Keratinocyte (primary cell): ENCODE data around the gene CANT1. TPM values are rescaled to one million over a fixed set of nuclear protein-coding genes. Genes with fewer than 3 reads are reported as not detected.

Experiments used
- DNase-seq: peaks from one replicate; pipeline ENCODE4 v3.0.0-alpha.2; 2011; ENCODE audit warnings: low read depth, missing footprints, low spot score
- FAIRE-seq: peaks from 2 replicates; lab custom pipeline; 2011; peaks lifted over from hg19 to GRCh38; lab: Jason Lieb, UNC
- H2AFZ ChIP-seq: 2 replicates; pipeline ENCODE4 v1.6.0; 2012; ENCODE audit warnings: low read length, control low read depth, inconsistent platforms; ENCODE audit not compliant: control insufficient read depth
- H3K27ac ChIP-seq: 2 replicates; pipeline ENCODE4 v1.5.1; 2011; ENCODE audit warnings: low read length; ENCODE audit not compliant: control insufficient read depth, insufficient read depth
- H3K27me3 ChIP-seq: 3 replicates; pipeline ENCODE4 v1.6.0; 2011; ENCODE audit warnings: low read length; ENCODE audit not compliant: control insufficient read depth, insufficient read depth; ENCODE audit errors: extremely low read depth
- H3K36me3 ChIP-seq, 2 experiments: 2 replicates in 1 of 2; 3 replicates in 1 of 2; pipeline ENCODE4 v1.5.1; 2011; ENCODE audit warnings: low read length in 2 of 2, mild to moderate bottlenecking in 1 of 2; ENCODE audit not compliant: control insufficient read depth in 2 of 2, insufficient read depth in 2 of 2; ENCODE audit errors: extremely low read depth in 1 of 2
- H3K4me1 ChIP-seq: 3 replicates; pipeline ENCODE4 v1.5.1; 2011; ENCODE audit warnings: low read length; ENCODE audit not compliant: control insufficient read depth, insufficient read depth; ENCODE audit errors: extremely low read depth
- H3K4me2 ChIP-seq: 3 replicates; pipeline ENCODE4 v1.6.0; 2011; ENCODE audit warnings: low read depth, low read length; ENCODE audit not compliant: control insufficient read depth, insufficient read depth; ENCODE audit errors: extremely low read depth
- H3K4me3 ChIP-seq, 3 experiments: fragments of 200-600 bp in 1 of 3; sonication (generic) in 1 of 3; 2 replicates in 2 of 3; 3 replicates in 1 of 3; pipeline ENCODE4 v1.5.1; 2011 to 2016; ENCODE audit warnings: low read length in 3 of 3, mild to moderate bottlenecking in 3 of 3, control low read depth in 2 of 3, inconsistent platforms in 1 of 3, low read depth in 1 of 3, mixed read lengths in 1 of 3, mixed run types in 1 of 3, moderate library complexity in 1 of 3; ENCODE audit not compliant: control insufficient read depth in 2 of 3, insufficient read depth in 2 of 3; ENCODE audit errors: extremely low read depth in 1 of 3
- H3K79me2 ChIP-seq: 2 replicates; pipeline ENCODE4 v1.6.0; 2012; ENCODE audit warnings: low read length; ENCODE audit not compliant: control insufficient read depth, insufficient read depth
- H3K9ac ChIP-seq: 3 replicates; pipeline ENCODE4 v1.6.0; 2011; ENCODE audit warnings: low read length; ENCODE audit not compliant: control insufficient read depth, insufficient read depth; ENCODE audit errors: extremely low read depth
- H3K9me1 ChIP-seq: 3 replicates; pipeline ENCODE4 v1.6.0; 2011; ENCODE audit warnings: low read length; ENCODE audit not compliant: control insufficient read depth, insufficient read depth; ENCODE audit errors: extremely low read depth
- H3K9me3 ChIP-seq: 2 replicates; pipeline ENCODE4 v1.5.1; 2012; ENCODE audit warnings: low read depth, low read length; ENCODE audit not compliant: control insufficient read depth
- H4K20me1 ChIP-seq: 3 replicates; pipeline ENCODE4 v1.6.0; 2011; ENCODE audit warnings: low read length; ENCODE audit not compliant: control insufficient read depth, insufficient read depth; ENCODE audit errors: extremely low read depth
- EZH2 ChIP-seq: IDR thresholded peaks from one replicate; pipeline ENCODE4 v1.6.1; 2012; ENCODE audit warnings: inconsistent platforms, mild to moderate bottlenecking, low read length, moderate library complexity
- dilution Hi-C: fragments of 300-500 bp; cut with MboI; formaldehyde crosslinking; loops from one replicate; pipeline ENCODE4 v1.7.0; 2020; ENCODE audit warnings: low sequenced_read_pairs; ENCODE audit not compliant: extremely low pct_ligation_motif_present
- polyA plus RNA-seq, 5 experiments: library from polyadenylated mRNA; depleted of rRNA in 3 of 5; stranded (reverse) in 3 of 5; stranded (forward) in 1 of 5; unstranded in 1 of 5; fragments of >200 nt; gene quantifications; 1 replicate in 1 of 5; 2 replicates in 3 of 5; 3 replicates in 1 of 5; pipeline versions ENCODE4 v1.2.1 to v1.2.3, GENCODE V29; 2011 to 2012; ENCODE audit warnings: missing spikeins in 2 of 5, low read depth in 1 of 5, low replicate concordance in 1 of 5
- TF ChIP-seq, protein P1 (sequence below), 3 experiments: IDR thresholded peaks in 1 of 3; conservative IDR thresholded peaks in 1 of 3; optimal IDR thresholded peaks in 1 of 3; 2 replicates in 2 of 3; 3 replicates in 1 of 3; pipeline versions ENCODE3 to v1.5.1; 2011; ENCODE audit warnings: low read length in 3 of 3, mild to moderate bottlenecking in 3 of 3, moderate library complexity in 2 of 3, control low read depth in 1 of 3, inconsistent platforms in 1 of 3; ENCODE audit not compliant: insufficient read depth in 2 of 3; ENCODE audit errors: extremely low read depth in 1 of 3

Gene CANT1
- polyA plus RNA-seq, 1 donor (not counting 4 experiments of a cell fraction or from before 2014, with no cell fraction given) = 53.2 TPM

GRCh38 chr17:78993241-78993956, 16.2 kb downstream of the CANT1 start:
- Histone ChIP-seq H3K79me2 (peaks cover 48% of the 10 kb centered on the region), H3K27ac (no peak overlapping the region), H3K4me3 (no peak overlapping the region), H3K27me3 (no peaks in the 10 kb centered on the region), H3K9ac (no peak overlapping the region), H3K36me3 (peaks cover 46 to 57% of the 10 kb centered on the region in 2 experiments), H3K4me2 (no peak overlapping the region), H4K20me1 (peaks cover 12% of the 10 kb centered on the region), H2AFZ (no peak overlapping the region), H3K9me1 (peaks cover 5% of the 10 kb centered on the region), H3K9me3 (no peaks in the 10 kb centered on the region), H3K4me1 (peaks cover 12% of the 10 kb centered on the region)
- DNase-seq = no peak
- no peak for TF ChIP-seq EZH2
- TF ChIP-seq, protein P1, sequence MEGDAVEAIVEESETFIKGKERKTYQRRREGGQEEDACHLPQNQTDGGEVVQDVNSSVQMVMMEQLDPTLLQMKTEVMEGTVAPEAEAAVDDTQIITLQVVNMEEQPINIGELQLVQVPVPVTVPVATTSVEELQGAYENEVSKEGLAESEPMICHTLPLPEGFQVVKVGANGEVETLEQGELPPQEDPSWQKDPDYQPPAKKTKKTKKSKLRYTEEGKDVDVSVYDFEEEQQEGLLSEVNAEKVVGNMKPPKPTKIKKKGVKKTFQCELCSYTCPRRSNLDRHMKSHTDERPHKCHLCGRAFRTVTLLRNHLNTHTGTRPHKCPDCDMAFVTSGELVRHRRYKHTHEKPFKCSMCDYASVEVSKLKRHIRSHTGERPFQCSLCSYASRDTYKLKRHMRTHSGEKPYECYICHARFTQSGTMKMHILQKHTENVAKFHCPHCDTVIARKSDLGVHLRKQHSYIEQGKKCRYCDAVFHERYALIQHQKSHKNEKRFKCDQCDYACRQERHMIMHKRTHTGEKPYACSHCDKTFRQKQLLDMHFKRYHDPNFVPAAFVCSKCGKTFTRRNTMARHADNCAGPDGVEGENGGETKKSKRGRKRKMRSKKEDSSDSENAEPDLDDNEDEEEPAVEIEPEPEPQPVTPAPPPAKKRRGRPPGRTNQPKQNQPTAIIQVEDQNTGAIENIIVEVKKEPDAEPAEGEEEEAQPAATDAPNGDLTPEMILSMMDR (optimal IDR thresholded peaks at IDR 0.05 in 1 of 3, IDR thresholded peaks at IDR 0.05 in 1 of 3, conservative IDR thresholded peaks at IDR 0.05 in 1 of 3; ENCODE audit: extremely low read depth in 1 of 3, insufficient read depth in 2 of 3, low read length in 3 of 3) = peak; percentile 81 to 84 (median 83)
- FAIRE-seq = peak; percentile 56
- dilution Hi-C loops = no loop called here

DNA sequence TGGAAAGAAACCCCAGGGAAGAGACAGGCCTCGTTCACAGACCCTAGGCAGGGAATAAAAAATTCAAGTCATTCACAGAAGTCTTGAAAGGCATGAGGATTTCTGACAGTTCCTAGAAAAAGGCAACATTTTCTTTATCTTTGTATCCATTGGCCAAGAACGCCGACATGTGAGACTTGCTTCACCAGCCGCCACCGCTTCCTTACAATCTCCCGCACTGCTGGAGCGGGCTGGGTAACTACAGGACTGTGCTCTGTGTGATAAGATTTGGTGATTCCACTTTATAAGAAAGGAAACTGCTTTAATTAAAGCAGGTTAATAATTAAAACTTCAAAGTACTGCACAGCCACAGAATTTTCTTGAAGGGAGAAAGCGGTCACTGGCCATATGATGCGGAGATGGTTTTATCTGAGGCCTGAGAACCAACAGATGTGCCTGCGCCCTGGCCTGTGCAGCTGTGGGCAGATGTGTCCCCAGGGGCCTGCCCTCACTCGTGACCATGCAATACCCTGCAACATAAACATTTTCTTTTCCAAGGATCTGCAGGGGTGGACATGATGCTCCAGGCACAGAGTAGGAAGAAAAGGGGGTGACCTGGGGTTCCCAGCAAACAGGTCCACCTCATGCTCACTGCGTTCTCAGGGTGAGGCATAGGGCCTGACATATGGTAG, 16.9 kb downstream of the CANT1 start:
- no peak overlapping the region for H3K9ac ChIP-seq
- H3K9me1 ChIP-seq = peaks cover 1% of the 10 kb centered on the region
- DNase-seq = no peak
- H3K27ac ChIP-seq = no peak overlapping the region
- FAIRE-seq = no peak
- H4K20me1 ChIP-seq = peaks cover 5% of the 10 kb centered on the region
- peaks cover 39 to 56% of the 10 kb centered on the region in 2 experiments for H3K36me3 ChIP-seq
- no peak overlapping the region for H2AFZ ChIP-seq
- dilution Hi-C loops = no loop called here
- peaks cover 48% of the 10 kb centered on the region for H3K79me2 ChIP-seq
- H3K27me3 ChIP-seq = no peaks in the 10 kb centered on the region
- no peaks in the 10 kb centered on the region for H3K9me3 ChIP-seq
- TF ChIP-seq, protein P1 (optimal IDR thresholded peaks at IDR 0.05 in 1 of 3, IDR thresholded peaks at IDR 0.05 in 1 of 3, conservative IDR thresholded peaks at IDR 0.05 in 1 of 3; ENCODE audit: extremely low read depth in 1 of 3, insufficient read depth in 2 of 3, low read length in 3 of 3) = no peak
- TF ChIP-seq EZH2 = no peak
- peaks cover 11% of the 10 kb centered on the region for H3K4me1 ChIP-seq
- no peak overlapping the region for H3K4me3 ChIP-seq
- no peak overlapping the region for H3K4me2 ChIP-seq
